Stimulated activated CD8-positive, alpha-beta memory T cell treated with anti-CD3 and anti-CD28 coated beads, Interleukin-7, amount 100 ng/mL, for 4 hours (primary cell): Measurements from ENCODE around the gene DPEP1.
A peak's percentile ranks its signal among the peaks of the same experiment; 100 is the strongest.
"Not testable (repeated sequence)": the region's sequence is repeated elsewhere in the genome, so short reads cannot be mapped to it uniquely, and the experiment has no call there.

Experiments used
- DNase-seq, 2 donors: peaks; one replicate each; pipeline ENCODE4 v3.0.0-alpha.2; 2020; ENCODE audit warnings: low read depth in 2 of 2

The DPEP1 gene

GRCh38 chr16:89613231-89613953 is at the start of gene DPEP1:
DPEP1 (plus strand) TSS chr16:89613642; CDS start chr16:89630411, 16,769 bp downstream.
- DNase-seq: no peak

GRCh38 chr16:89564476-89565255 is 48.8 kb upstream of the DPEP1 start:
- DNase-seq: no peak

- DNase-seq: no peak
Observed at GRCh38 chr16:89565256-89565505, 48.3 kb upstream of the DPEP1 start.

GRCh38 chr16:89565506-89566372 is 47.7 kb upstream of the DPEP1 start:
- DNase-seq: peak in 1 of 2 donors; percentile 35

- DNase-seq: no peak
Observed at GRCh38 chr16:89567656-89568594, 45.5 kb upstream of the DPEP1 start.

GRCh38 chr16:89569506-89570341 is 43.7 kb upstream of the DPEP1 start:
- no peak for DNase-seq

GRCh38 chr16:89570342-89570923 is 43.0 kb upstream of the DPEP1 start:
- no peak for DNase-seq

GRCh38 chr16:89570983-89571598 is 42.4 kb upstream of the DPEP1 start:
- not testable (repeated sequence) for DNase-seq

- DNase-seq: no peak
Observed at GRCh38 chr16:89571636-89572035, 41.8 kb upstream of the DPEP1 start.

- no peak for DNase-seq
Observed at GRCh38 chr16:89572073-89572484, 41.4 kb upstream of the DPEP1 start.

- DNase-seq: no peak
Observed at GRCh38 chr16:89572485-89573205, 40.8 kb upstream of the DPEP1 start.

- DNase-seq: no peak
Observed at GRCh38 chr16:89573826-89574680, 39.4 kb upstream of the DPEP1 start.

GRCh38 chr16:89574681-89575246 is 38.7 kb upstream of the DPEP1 start:
- DNase-seq: peak in 1 of 2 donors; percentile 29

- no peak for DNase-seq
Observed at GRCh38 chr16:89575247-89576152, 37.9 kb upstream of the DPEP1 start, which contains the start of gene CPNE7. CPNE7 (plus strand) TSS chr16:89575758; CDS start chr16:89575898, 140 bp downstream.

- DNase-seq: no peak
Observed at GRCh38 chr16:89576153-89577054, 37.0 kb upstream of the DPEP1 start.
